Right lobe of liver (tissue), 6 donors: ENCODE measurements around the gene TMEM266. TPM values are rescaled to one million over a fixed set of nuclear protein-coding genes. Genes with fewer than 3 reads are reported as not detected.

Source experiments
- ATAC-seq, 4 donors: fragments of 200-7000 bp; cut with Tn5 transposase; one replicate each; pipeline ENCODE4 v1.9.1; 2020; ENCODE audit warnings: mild to moderate bottlenecking in 4 of 4, moderate library complexity in 4 of 4
- DNase-seq, 3 donors: peaks; one replicate each; pipeline ENCODE4 v3.0.0-alpha.2; 2020
- H3K27ac ChIP-seq, 3 donors: fragments of 200-600 bp; one replicate each; pipeline ENCODE4 v1.8.0; 2022
- H3K27me3 ChIP-seq, 2 donors: fragments of 200-600 bp; one replicate each; pipeline ENCODE4 v1.8.0; 2022
- H3K36me3 ChIP-seq, 4 donors: fragments of 200-600 bp; sonication (generic) in 1 of 4; one replicate each; pipeline versions ENCODE4 v1.5.1 to v1.8.0; 2017 to 2022; ENCODE audit warnings: control low read depth in 1 of 4
- H3K4me1 ChIP-seq, 4 donors: fragments of 200-600 bp; sonication (generic) in 1 of 4; one replicate each; pipeline versions ENCODE4 v1.5.1 to v1.8.0; 2017 to 2022; ENCODE audit warnings: control low read depth in 1 of 4
- H3K4me3 ChIP-seq, 3 donors: fragments of 200-600 bp; one replicate each; pipeline ENCODE4 v1.8.0; 2022
- H3K9me3 ChIP-seq, 4 donors: fragments of 200-600 bp; sonication (generic) in 1 of 4; one replicate each; pipeline versions ENCODE4 v1.5.1 to v1.8.0; 2017 to 2022; ENCODE audit warnings: control low read depth in 1 of 4
- CTCF ChIP-seq, 4 donors: fragments of 200-600 bp in 3 of 4; fragments of 450-650 bp in 1 of 4; IDR thresholded peaks; one replicate each; pipeline versions ENCODE4 v1.5.1 to v1.8.0; 2016 to 2022; ENCODE audit warnings: antibody characterized with exemption in 4 of 4, mild to moderate bottlenecking in 2 of 4
- POLR2A ChIP-seq: fragments of 450-650 bp; IDR thresholded peaks from one replicate; pipeline ENCODE4 v1.6.1; 2017; ENCODE audit warnings: antibody characterized with exemption, mild to moderate bottlenecking
- WGBS: methylation state at CpG from one replicate; pipeline ENCODE4 v1.1.6; 2018; ENCODE audit warnings: low coverage, low lambda C conversion rate; ENCODE audit not compliant: insufficient coverage; ENCODE audit errors: missing lambda C conversion rate; 5-methylcytosine and 5-hydroxymethylcytosine counted together
- intact Hi-C, 2 donors: fragments of 100-400 bp; cut with DNase I; formaldehyde crosslinking; loops; one replicate each; pipeline versions ENCODE4 v1.11.2 to v1.14.1; 2022
- total RNA-seq, 6 experiments: library from RNA; depleted of rRNA in 2 of 6; stranded (reverse); fragments of >200 nt in 2 of 6; fragmentation: NEBNext Ultra II Directional in 3 of 6; extraction: Animal tissue kit (Norgen Biotek cat#: 25700) in 3 of 6; gene quantifications; one replicate each; pipeline versions ENCODE4 v1.1.0 to v1.2.4, GENCODE V29; 2016 to 2023
- donor health status: DM: no; HTN: yes; CAD: no.
- donor health status: DM: no; HTN: no; CAD: no.
- donor health status: DM: no; HTN: no; CAD: no.
- donor health status: DM: no; HTN: yes; CAD: no.
- donor health status: DM: no; HTN: yes; CAD: no.

The TMEM266 gene
- total RNA-seq, 6 experiments from 2014 or later = 0.12 to 0.19 TPM; not detected in 4

DNA sequence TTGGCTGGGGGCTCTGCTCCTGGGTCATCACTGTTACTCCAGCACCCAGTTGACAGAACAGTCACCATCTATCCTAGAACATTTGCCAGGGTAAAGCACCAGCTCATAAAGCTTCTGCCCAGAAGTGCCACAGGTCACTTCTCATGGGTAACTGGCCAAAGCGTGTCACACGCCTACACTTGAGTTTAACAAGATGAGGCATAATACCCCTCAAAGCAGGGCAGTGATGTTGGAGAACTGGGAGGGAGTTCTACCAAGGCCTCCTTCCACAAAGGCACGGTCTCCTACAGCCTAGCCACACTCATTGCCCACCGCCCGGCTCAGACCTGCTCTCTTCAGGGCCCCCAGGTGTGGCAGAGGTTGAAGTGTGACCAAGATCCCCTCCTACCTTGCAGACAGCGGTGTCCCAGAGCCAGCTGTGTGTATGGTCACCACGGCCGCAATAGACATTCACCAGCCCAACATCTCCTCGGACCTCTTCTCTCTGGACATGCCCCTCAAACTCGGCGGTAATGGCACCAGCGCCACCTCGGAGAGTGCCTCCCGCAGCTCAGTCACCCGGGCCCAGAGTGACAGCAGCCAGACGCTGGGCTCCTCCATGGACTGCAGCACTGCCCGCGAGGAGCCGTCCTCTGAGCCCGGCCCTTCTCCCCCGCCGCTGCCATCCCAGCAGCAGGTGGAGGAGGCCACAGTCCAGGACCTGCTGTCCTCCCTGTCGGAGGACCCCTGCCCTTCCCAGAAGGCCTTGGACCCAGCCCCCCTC is 143.7 kb downstream of the TMEM266 start:
- Histone ChIP-seq H3K36me3 (peaks cover 0 to 5% (median 0%) of the 10 kb centered on the region in 4 donors), H3K4me1 (no peaks in the 10 kb centered on the region), H3K4me3 (no peak overlapping the region), H3K27me3 (no peaks in the 10 kb centered on the region), H3K27ac (no peak overlapping the region), H3K9me3 (no peaks in the 10 kb centered on the region)
- ATAC-seq = no peak
- TF ChIP-seq CTCF (IDR thresholded peaks at IDR 0.05) (no peak), POLR2A (no peak)
- intact Hi-C loops = no loop called here
- DNase-seq = peak in 1 of 3 donors; percentile 39
- 96% methylated on average over 7 of the region's 23 CpGs for WGBS

DNA sequence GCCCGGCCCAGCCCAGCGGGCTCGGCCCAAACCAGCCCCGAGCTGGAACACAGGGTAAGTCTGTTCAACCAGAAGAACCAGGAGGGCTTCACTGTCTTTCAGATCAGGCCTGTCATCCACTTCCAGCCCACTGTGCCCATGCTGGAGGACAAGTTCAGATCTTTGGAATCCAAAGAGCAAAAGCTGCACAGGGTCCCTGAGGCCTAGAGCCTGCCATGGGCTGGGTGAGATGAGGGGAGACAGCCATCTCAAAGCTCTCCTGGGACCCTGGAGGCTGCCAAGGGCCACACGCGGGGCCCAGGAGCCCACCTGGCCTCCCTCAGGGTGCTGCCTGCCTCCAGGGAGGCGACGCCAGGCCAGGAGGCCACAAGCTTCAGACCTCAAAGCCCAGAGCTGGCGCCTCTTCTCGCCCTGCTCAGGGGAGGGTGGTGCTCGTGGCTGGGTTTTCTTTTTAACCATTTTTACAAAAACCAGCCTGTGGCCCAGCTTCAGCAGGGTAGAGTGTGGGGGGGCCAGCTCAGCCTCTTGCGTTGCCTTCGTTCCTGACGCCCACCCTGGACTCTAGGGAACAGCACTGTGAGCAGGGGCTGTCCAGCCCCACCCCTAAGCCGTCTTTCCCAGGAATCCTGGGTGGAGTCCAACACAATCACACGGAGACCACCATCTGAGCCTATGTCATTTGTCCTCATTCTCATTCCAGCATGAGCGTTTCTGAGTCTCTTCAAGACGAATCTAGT is 144.5 kb downstream of the TMEM266 start:
- intact Hi-C loops = no loop called here
- H3K9me3 ChIP-seq = no peaks in the 10 kb centered on the region
- ATAC-seq (no peak), DNase-seq (peak in 1 of 3 donors; percentile 36)
- peaks cover 0 to 5% (median 0%) of the 10 kb centered on the region in 4 donors for H3K36me3 ChIP-seq
- H3K27ac ChIP-seq = no peak overlapping the region
- H3K27me3 ChIP-seq = no peaks in the 10 kb centered on the region
- TF ChIP-seq POLR2A = no peak
- TF ChIP-seq CTCF (IDR thresholded peaks at IDR 0.05) = no peak
- no peaks in the 10 kb centered on the region for H3K4me1 ChIP-seq
- 81% methylated on average over 4 of the region's 18 CpGs for WGBS
- no peak overlapping the region for H3K4me3 ChIP-seq

DNA sequence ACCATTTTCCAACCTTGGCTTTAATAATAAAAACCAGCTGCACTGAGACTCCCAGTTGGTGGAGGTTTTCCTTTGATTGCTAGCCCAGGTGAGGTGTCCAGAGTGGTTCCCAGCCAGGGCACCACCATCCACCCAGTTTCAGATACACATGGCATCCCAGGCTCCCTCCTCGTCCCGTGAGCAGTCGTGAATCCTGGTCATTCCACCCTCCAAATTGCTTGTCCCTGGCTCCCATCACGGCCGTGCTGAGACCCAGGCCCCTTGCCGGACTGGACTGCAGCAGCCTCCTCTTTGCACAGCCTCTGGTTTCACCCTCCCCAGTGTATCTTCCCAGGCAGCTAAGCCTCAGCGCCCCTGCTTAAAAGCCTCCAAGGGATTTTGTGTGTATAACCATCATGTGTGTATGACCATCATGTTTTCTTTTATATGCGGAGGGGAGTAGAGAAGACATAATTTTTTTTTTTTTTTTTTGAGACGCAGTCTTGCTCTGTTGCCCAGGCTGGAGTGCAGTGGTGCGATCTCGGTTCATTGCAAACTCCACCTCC is 145.2 kb downstream of the TMEM266 start:
- Histone ChIP-seq H3K36me3 (peaks cover 0 to 5% (median 3%) of the 10 kb centered on the region in 4 donors), H3K4me1 (no peaks in the 10 kb centered on the region), H3K27me3 (no peaks in the 10 kb centered on the region), H3K4me3 (no peak overlapping the region), H3K27ac (no peak overlapping the region), H3K9me3 (no peaks in the 10 kb centered on the region)
- DNase-seq (peak in 1 of 3 donors; percentile 40), ATAC-seq (no peak)
- no peak for TF ChIP-seq POLR2A
- 97% methylated on average over 7 of the region's 11 CpGs for WGBS
- intact Hi-C loops = no loop called here

DNA sequence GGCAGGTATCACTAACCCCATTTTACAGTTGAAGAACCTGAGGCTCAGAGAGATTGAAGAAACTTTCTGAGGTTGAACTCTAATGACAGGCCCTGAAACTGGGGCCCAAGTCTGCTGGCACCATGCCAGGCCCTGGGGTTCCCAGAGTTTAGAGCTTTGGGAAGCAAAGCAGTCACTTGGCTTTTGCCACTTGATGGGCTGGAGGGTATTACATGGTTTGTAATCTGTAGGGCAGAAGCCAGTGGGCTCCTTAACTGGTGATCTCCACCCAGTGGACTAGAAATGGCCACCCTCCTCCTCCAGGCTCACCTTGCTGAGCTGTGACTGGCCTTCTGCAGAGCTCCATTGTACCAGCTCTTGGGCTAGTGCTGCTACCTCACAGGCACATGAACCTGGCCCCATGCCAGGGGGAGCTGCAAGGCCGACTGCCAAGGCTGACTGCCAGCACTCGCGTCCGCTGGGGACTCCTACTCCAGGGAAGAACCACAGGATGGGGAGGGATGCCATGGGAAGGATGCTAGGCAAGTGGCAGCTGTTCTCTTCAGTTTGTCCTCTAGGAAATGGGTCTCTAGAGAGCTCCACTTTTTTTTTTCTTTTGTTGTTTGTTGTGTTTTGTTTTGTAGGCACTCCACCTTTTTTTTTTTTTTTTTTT is 146.7 kb downstream of the TMEM266 start:
- Histone ChIP-seq H3K27me3 (no peaks in the 10 kb centered on the region), H3K4me3 (no peak overlapping the region), H3K4me1 (no peaks in the 10 kb centered on the region), H3K27ac (no peak overlapping the region), H3K36me3 (peaks cover 0 to 18% (median 11%) of the 10 kb centered on the region in 4 donors), H3K9me3 (no peaks in the 10 kb centered on the region)
- ATAC-seq = peak; percentile 71 to 86 (median 74)
- intact Hi-C loops = no loop called here
- WGBS = no CpG with 5 or more reads among the region's 4 CpGs
- no peak for TF ChIP-seq CTCF (IDR thresholded peaks at IDR 0.05)
- no peak for TF ChIP-seq POLR2A
- DNase-seq = peak; percentile 86 to 92 (median 90)
